ENCODE data around the gene CACNA1I.
"Not testable (repeated sequence)": the region's sequence is repeated elsewhere in the genome, so short reads cannot be mapped to it uniquely, and the experiment has no call there.

The CACNA1I gene

DNA sequence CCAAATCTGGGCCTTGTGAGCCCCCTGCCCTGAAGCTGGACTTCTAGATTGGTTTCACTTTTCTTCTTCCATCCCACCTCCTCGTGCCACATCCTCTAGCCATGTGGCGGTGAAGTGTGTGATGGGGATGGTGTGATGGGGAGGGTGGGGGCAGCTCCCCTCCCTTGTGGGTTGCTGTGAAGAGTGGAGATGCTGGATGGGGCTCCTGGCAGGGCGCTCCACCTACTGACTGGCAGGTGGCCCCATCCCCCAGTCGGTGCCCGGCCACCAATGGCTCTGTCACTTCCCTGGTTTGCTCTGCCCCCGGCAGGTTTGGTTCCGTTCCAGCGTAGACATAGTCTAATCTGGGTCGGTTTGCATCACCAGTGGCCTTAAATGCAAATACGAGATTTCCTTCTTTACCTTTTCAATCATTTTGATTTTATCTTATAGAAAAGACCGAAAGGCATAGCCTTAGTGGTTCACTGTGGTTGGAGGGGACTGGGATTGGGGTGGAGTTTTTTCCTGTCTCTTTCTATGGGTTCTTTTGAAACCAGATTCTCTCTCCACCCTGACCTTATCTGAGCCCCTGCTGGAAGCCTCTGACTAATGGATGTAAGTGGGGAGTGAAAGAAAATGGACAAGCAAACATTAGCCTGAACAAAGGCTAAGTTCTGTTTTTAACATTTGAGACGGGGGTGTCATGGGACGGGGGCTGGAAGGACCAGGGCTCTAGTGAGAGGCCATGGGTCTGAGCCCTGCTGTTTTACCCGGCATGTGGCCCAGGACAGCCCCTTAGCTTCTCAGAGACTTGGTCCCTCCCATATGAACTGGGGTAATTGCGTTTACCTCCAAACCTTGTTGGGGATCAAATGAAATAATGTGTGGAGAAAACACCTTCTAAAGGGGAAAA is 149.3 kb downstream of the CACNA1I start:
- DNase-seq (ENCODE audit: low spot score): no peak

DNA sequence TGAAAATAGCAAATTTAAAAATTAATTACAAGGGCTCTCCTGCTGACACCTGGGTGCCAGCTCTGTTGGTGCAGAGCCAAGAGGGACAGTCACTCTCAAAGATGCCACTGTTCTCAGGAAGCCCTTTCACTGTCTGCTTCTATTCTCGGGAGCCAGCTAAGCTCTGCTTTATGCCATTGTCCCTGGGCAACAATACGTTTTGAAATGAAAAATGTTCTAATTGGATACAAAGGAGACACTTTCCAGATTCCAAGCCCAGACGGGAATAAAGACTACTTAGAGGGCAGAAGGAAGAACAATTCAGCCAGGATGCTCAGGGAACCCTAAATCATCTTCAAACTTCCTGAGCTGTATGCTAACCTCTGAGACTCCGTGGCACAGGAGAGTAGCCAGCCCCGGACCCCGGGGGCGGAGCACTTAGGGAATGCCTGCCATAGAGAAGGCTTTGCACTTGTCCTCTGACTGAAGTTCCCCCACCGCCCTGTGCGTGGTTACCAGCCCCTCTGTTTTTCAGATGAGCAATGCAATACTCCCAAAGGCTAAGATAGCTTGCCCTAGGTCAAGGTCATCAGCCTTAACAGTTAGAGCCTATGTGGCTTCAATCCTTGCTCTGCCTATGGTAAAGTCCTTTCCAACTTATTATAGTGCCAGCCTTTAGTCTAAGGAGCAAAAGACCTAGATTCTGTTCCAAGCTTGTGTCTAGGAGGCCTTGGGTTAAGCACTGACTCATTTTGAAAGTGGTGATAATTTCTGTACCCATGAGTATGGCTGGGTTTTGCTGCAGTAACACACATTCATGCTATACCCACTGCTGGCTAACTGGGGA is 150.9 kb downstream of the CACNA1I start:
- DNase-seq (ENCODE audit: low spot score): no peak

DNA sequence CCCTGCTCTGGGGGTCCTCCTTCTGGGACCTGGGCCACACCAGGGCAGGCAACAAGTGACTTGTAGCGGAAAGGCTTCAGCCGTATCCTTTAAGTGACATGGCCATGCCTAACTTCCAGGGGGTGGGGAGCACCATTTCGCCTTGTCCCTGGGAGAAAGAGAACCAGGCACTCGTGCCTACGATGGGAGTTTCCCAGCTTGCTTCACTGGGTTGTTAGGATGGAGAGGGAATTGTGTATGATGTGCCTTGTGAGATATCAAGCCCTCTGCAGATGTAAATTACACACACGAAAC is 151.4 kb downstream of the CACNA1I start:
- no peak for DNase-seq (ENCODE audit: low spot score)

DNA sequence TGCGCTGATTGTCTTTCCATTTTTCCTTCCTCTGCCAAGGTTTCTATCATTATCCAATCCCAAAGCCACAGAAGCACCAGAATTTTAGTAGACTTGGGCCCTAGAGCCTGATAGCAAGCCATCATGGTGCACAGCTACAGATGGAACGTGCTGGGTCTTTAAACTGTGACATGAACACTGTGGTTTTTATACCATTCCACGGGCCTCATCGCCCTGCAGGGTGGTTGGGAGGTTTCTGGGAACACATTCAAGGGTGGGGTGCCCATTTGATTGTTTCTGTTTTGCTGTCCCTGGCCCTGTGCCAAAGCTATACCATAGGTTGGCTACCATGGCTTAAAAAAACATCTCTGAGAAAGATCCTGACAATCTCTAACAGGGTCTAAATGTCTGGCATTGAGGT is 151.9 kb downstream of the CACNA1I start:
- no peak for DNase-seq (ENCODE audit: low spot score)

DNA sequence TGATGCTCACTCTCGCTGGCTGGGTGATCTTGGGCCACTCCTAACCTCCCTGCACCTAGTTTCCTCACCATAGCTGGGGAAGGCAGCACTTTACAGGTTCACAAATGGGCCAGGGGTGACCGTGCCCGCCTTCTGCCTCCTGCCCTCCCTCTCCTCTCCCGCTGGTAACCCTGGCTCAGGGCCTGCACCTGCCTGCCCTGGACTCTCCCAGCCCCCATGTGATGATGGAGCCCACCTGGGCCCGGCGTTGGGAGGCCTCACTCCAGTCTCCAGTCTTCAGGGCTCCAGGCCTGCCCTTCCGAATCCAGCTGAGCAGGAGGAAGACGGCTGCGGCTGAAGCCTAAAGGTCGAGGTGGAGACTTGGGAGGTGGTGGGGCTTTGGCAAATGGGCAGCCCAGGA is 152.9 kb downstream of the CACNA1I start:
- DNase-seq (ENCODE audit: low spot score): no peak

DNA sequence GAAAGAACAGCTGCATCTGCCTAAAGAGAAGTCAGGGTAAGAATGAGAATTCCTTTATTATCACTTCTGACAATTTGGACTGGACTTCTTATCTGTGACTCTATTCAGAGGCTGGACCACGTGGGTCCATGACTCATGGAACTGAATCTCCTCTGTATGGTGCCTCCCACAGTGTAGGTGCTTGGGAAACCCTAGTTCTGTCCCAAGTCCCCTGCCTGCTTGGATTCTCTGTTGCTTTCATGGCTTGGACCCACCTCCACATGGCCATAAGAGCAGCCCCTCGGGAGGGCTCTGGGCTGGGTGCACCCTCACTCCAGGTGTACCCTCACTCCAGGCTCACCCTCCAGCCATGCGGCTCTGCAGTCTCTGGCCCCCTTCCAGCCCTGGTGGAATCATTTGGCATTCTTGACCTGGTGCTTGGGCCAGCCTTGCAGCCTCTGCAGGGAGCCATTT is 153.4 kb downstream of the CACNA1I start:
- DNase-seq (ENCODE audit: low spot score): no peak

DNA sequence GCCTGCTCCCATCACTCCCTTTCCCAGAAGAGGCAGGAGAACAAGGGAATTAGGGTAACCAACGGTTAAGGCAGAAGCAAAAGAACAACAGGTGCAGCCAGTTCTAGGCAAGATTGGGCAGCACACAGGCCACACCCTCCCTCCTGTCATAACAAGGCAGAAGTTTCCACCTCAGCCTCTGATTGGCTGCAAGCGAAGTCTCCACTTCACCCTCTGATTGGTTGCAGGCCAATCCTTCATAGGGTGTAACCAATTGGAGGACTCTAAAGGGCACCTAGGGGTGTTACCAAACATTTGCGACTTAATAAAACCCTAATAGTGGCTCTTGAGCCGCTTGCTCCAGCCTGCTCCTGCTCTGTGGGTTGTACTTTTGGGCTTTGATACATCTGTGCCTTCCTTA is 153.8 kb downstream of the CACNA1I start:
- no peak for DNase-seq (ENCODE audit: low spot score)

DNA sequence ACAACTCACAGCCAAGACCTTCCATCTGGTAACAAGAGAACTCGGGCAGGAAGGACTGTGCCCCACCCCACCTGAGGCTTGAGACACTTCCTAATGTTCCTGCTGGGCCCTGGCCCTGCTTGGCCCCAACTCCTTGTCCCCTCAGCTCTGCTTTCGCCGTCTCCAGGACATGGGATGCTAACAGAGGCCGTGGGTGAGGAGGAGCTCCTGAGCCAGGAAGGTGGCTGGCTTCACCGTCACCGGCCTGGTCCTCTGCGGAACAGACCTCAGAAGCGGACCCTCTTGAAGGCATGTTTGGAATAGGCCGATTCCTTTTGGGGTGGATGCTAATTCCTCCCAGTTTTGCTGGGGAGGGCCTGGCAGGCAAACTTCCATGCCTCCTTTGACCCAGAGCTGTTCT is 154.3 kb downstream of the CACNA1I start:
- no peak for DNase-seq (ENCODE audit: low spot score)

DNA sequence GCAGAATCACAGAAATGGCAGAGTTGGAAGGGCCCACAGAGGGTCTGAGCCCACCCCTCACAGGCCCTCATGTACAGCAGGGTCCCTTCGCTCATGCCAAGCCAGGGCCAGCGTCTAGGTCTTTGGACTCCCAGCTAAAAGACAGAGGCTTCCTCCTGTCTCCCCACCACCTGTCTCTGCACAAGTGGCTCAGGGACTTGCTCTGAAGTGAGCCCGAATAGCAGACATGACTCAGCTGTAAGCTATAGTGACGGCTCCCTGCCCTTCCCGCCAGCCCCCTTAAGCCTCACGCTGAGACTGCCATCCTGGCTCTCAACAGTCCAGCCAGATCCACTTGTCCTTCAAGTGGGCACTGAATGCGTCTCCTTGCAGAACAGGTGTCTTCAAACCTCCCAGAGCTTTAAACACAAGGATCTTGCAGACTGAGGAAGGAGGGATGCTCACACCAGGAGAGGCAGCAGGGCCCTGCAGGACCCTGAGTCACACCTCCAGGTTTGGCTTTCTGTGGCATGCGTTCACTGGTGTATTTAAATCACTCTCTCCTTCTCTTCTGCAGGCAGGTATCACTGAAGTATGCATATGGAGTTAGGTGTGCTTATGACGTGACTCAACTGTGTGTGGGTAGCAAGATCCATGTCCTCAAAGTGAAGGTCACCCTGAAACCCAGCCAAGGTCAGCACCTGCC is 154.9 kb downstream of the CACNA1I start:
- no peak for DNase-seq (ENCODE audit: low spot score)

DNA sequence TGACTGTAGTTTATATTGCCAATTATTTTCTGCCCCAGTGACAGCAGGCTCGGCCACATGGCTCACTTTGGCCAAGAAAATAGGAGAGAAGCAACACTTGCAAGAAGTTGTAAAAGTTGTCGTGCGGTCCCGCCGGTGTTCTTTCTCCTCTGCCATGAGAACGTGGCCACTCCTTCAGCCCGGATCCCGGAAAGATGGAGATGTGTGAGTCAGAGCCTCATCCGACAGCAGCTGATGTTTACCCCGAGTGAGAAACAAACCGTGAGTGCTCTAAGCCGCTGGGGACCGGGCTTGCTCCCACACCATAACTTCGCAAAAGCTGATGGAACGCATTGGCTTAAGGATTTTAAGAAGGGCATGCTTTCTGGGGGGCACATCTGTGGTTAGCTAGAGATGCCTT is 157.0 kb downstream of the CACNA1I start:
- DNase-seq (ENCODE audit: low spot score): no peak

DNA sequence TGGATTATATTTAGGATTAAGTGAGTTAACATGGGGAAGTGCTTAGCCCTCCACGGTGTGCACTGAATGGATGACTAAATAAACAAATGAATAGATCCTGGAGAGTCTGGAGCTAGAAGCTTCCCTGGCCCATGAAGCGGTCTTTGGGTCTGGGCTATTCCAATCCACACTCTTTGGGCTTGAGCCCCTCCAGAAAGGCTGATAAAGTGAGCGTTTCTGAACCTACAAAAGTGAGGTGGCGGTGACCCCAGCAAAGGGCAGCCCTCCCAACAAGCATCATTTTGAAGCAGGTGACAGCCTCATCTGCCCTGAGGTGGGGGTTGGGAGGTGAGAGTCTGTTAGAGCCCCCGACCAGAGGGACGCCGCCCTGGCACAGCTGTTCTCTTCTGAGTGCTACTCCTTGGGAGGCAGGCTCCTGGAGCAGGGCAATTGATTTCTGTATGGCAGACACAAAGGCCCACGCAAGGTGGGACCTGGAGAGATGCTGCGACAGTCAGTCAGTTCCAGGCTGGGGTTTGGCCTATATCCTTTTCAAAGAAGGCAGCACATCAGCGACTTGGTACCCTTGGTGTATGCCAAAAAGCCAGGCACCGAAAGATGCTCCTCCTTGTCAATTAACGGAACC is 157.8 kb downstream of the CACNA1I start:
- no peak for DNase-seq (ENCODE audit: low spot score)

DNA sequence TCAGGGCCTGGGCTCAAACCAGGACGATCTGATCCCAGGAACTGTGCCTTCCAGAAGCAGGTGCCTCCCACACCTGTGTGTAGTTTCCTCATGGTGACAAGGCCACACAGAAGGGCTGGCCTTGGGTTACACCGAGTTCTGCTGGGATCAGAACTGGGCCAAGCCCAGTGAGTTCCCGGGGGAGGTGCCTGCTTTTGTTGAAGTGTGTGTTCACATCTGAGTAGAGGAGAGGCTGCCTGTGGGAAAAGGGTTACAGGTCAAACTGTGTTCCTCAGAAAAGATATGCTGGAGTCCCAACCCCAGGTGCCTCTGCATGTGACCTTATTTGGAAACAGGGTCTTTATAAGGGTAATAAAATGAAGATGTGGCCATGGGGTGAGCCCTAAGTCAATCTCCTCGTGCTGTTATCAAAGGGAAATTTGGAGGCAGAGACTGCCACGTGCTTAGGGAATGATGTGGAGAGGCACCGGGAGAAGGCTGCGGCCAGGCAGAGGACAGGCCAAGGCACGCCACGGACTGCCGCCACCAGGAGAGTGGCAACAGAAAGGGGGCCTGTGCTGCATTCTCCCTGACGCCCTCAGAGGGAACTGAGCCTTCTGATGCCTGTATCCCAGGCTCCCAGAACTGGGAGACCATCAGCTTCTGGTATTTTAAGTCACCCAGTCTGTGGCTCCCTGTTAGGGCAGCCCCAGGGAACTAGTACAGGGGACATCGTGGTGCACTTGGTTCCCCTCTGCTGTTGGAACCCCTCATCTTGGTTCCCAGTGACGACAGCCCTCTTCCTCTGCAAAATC is 158.8 kb downstream of the CACNA1I start:
- no peak for DNase-seq (ENCODE audit: low spot score)

DNA sequence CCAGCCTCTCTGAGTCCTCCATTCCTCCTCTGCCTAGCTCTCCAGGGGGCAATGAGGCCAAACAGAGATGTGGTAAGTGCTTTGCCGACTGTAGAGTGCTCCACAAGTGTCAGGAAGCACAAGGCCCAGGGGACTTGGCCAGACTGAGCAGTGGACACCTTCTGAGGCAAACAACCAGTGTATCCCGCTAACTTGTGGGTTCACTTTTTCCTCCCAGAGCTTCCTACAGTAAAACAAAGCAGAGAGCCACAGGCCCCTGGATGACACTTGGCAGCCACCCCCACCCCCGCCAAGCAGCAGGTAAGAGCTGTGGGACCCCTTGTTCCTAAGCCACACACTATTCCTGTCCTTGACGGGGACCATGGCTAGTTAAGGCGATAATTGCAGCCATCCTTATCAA is 160.9 kb downstream of the CACNA1I start:
- no peak for DNase-seq (ENCODE audit: low spot score)

DNA sequence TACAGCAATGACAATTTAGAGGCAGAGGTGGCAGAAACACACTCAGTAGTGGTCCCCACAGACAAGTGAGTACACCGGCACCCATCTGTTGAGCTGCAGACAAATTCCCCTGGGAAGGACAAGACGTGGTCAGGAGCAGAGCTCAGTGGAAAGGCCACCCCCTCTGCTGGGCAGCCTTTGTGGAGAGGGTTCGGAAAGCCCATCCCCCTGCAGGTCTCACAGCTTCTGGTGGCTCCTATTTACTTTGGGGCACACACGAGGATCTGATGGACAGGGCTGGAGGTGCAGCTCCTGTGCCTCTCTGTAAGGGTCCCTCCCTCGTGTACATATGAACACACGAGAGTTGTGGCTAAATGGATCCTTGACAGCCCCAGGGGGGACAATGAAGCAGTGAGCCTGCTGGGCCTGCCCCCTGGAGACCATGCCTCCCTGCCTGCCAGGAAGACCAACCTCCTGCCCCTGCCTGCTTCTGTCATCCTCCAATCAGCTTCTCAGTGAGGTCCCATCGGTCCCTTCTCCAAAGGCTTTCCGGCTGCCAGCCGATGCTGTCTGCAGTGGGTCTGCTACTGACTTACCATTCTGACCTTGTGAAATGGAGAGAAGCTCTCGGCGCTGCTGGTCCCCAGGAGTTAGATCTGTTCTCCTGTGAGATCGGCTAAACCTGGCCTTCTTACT is 161.5 kb downstream of the CACNA1I start:
- DNase-seq (ENCODE audit: low spot score): no peak

DNA sequence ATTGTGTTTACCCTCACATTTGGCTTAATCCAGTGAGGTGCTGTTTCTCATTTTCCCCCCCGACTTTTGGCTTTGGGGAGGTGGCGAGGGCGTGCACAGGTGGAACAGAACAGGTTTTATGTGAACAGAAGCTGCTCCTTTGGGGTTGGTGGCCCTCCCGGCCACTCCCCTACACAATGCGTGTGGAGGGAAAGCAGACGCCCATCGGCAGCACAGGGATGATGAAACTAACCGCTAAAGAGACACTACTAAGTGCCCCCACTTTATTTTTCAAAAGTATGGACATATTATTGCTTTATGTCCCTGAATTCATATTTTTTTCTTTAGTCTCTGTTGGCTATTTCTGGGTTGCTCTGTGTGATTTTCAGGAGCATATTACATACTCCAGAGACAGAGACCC is 162.1 kb downstream of the CACNA1I start:
- no peak for DNase-seq (ENCODE audit: low spot score)

DNA sequence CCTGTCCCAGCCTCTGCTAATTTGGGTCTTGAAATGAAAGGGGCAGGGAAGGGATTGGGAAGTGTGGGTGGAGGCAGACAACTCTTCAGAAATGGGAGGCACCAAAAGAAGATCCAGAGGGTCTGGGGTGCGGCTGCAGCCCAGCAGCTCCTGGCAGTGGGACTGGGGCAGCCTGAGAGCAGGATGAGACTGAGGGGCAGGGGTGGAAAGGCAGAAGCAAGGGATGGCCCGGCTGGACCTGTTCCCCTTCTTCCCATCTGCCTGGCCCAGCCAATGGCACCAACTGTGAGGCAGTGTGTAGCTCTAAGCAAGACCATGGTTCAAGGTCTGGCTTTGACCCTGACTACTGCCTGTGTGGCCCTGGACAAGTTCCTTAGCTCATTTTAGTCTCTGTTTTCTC is 162.6 kb downstream of the CACNA1I start:
- DNase-seq (ENCODE audit: low spot score): no peak

DNA sequence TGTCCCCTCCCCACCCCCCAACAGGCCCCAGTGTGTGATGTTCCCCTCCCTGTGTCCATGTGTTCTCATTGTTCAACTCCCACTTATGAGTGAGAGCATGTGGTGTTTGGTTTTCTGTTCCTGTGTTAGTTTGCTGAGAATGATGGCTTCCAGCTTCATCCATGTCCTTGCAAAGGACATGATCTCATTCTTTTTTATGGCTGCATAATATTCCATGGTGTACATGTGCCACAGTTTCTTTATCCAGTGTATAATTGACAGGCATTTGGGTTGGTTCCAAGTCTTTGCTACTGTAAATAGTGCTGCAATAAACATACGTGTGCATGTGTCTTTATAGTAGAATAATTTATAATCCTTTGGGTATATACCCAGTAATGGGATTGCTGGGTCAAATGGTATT is 163.5 kb downstream of the CACNA1I start:
- not testable (repeated sequence) for DNase-seq (ENCODE audit: low spot score)

DNA sequence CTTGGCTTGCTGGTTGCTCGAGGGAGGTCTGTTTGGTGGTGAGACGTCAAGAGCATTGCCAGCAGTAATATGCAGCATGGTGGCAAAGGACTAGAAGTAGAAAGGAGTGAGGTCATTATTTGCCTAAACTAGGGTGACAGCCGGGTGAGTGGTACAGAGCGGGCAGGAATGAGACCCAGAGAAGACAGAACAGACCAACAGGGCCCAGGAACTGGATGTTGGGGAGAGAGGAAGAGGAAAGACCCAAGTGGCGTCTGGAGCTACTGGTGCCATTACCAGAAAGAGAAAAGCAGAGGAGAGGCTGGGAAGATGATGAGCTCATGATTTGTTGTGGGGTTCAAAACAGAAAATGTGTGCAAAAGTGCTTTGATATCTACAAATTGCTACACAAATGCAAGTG is 164.3 kb downstream of the CACNA1I start:
- DNase-seq (ENCODE audit: low spot score): no peak

DNA sequence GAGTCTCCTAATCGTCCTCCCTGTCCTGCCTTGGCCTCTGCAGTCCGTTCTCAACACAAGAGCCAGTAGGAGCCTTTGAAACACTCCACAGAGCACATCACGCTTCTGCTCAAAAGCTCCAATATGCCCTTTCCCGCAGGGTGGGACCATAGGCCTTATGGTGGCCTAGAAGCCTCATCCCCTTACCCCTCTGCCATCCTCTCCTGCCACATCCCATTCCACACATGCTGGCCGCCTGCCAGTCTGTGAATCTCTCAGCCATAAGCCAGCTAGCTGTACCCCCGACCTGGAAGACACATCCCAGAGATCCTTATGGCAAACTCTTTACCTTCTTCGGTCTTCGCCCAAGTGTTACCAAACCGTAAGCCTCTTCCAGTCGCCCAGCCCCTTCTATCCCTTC is 165.2 kb downstream of the CACNA1I start:
- no peak for DNase-seq (ENCODE audit: low spot score)

DNA sequence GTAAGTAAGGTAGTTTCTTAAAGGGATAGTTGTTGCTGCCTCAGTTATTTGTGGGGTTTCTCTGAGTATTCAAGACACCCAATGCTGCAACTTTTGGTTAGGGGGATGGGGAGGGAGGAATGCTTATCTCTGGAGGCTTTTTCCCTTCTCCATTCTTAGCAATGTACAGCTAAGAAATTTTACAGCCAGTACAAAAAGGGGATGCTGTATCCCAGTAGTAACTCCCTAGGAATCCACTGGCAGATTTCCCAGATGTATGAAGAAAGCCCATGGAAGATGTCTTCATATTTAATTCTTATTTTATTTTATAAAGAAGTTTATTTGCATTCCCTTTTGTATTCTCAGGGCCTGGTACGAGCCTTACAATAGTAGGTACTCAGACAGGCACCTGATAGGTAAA is 168.2 kb downstream of the CACNA1I start:
- no peak for DNase-seq (ENCODE audit: low spot score)

All from hepatic stellate cell (primary cell).